Globus pallidus (tissue), 1 donor: ENCODE measurements around the gene NFX1.

Experiments
- DNase-seq: peaks from one replicate; pipeline ENCODE4 v3.0.0-alpha.2; 2015; ENCODE audit warnings: low spot score

The NFX1 gene

GRCh38 chr9:33267151-33267767 lies 23.1 kb upstream of the NFX1 start:
- DNase-seq, result no peak

GRCh38 chr9:33270146-33270545 lies 20.2 kb upstream of the NFX1 start:
- no peak for DNase-seq

GRCh38 chr9:33272061-33272460 lies 18.3 kb upstream of the NFX1 start:
- no peak for DNase-seq

GRCh38 chr9:33273266-33273971 lies 16.9 kb upstream of the NFX1 start:
- no peak for DNase-seq

GRCh38 chr9:33273972-33274328 lies 16.4 kb upstream of the NFX1 start:
- DNase-seq, result no peak

GRCh38 chr9:33277484-33277883 lies 12.8 kb upstream of the NFX1 start:
- no peak for DNase-seq

- DNase-seq, result no peak
These were observed 4.8 kb upstream of the NFX1 start for GRCh38 chr9:33285502-33285901.

GRCh38 chr9:33287087-33287490 lies 3.2 kb upstream of the NFX1 start:
- peak; percentile 72 for DNase-seq

GRCh38 chr9:33288235-33288634 lies 2.1 kb upstream of the NFX1 start:
- no peak for DNase-seq

- DNase-seq, result no peak
These were observed 1.4 kb upstream of the NFX1 start for GRCh38 chr9:33288828-33289483.

GRCh38 chr9:33289496-33289895 lies 820 bp upstream of the NFX1 start:
- DNase-seq, result no peak

GRCh38 chr9:33289936-33290246 lies 425 bp upstream of the NFX1 start:
- DNase-seq, result no peak

GRCh38 chr9:33291031-33291397 lies 698 bp downstream of the NFX1 start:
- no peak for DNase-seq

GRCh38 chr9:33291901-33292300 lies 1.6 kb downstream of the NFX1 start:
- DNase-seq, result no peak

- no peak for DNase-seq
These were observed 3.5 kb downstream of the NFX1 start for GRCh38 chr9:33293782-33294181.

- DNase-seq, result no peak
These were observed 4.5 kb downstream of the NFX1 start for GRCh38 chr9:33294670-33295432.

GRCh38 chr9:33295571-33295970 lies 5.3 kb downstream of the NFX1 start:
- no peak for DNase-seq

GRCh38 chr9:33297432-33297831 lies 7.1 kb downstream of the NFX1 start:
- DNase-seq, result peak; percentile 67

- no peak for DNase-seq
These were observed 10.2 kb downstream of the NFX1 start for GRCh38 chr9:33300546-33300945.

- no peak for DNase-seq
These were observed 14.0 kb downstream of the NFX1 start for GRCh38 chr9:33304362-33304761.

- no peak for DNase-seq
These were observed 15.7 kb downstream of the NFX1 start for GRCh38 chr9:33306037-33306436.

GRCh38 chr9:33307067-33307466 lies 16.8 kb downstream of the NFX1 start:
- no peak for DNase-seq

- DNase-seq, result no peak
These were observed 19.6 kb downstream of the NFX1 start for GRCh38 chr9:33309903-33310302.
